HepG2 (cell line): ENCODE data around the gene STMN3. TPM values are rescaled to one million over a fixed set of nuclear protein-coding genes. Genes with fewer than 3 reads are reported as not detected.
A peak's percentile ranks its signal among the peaks of the same experiment; 100 is the strongest.

Experiments
- ATF7 ChIP-seq, 2 experiments: fragments of 450-650 bp in 1 of 2; sonication (generic) in 1 of 2; formaldehyde crosslinking in 1 of 2; IDR thresholded peaks; 2 replicates each; pipeline versions ENCODE4 v1.4.0 to v1.6.1; 2016 to 2020; ENCODE audit warnings: antibody characterized with exemption in 1 of 2, mild to moderate bottlenecking in 1 of 2, missing genetic modification reagents in 1 of 2
- ISX ChIP-seq: sonication (generic); formaldehyde crosslinking; conservative IDR thresholded peaks from 2 replicates; pipeline ENCODE4 v1.5.0; 2020; ENCODE audit warnings: missing genetic modification reagents
- MIER2 ChIP-seq: IDR thresholded peaks from 2 replicates; pipeline ENCODE4 v1.6.1; 2016; ENCODE audit warnings: missing biosample characterization, missing genetic modification reagents
- MZF1 ChIP-seq: sonication (generic); formaldehyde crosslinking; IDR thresholded peaks from 2 replicates; pipeline ENCODE4 v1.8.1; 2023; ENCODE audit warnings: mild to moderate bottlenecking, missing genetic modification reagents, borderline replicate concordance
- NCOA2 ChIP-seq: sonication (generic); formaldehyde crosslinking; IDR thresholded peaks from 2 replicates; pipeline ENCODE4 v1.8.0; 2022; ENCODE audit warnings: inconsistent platforms
- RBM22 ChIP-seq: fragments of 200-400 bp; formaldehyde crosslinking; optimal IDR thresholded peaks from 2 replicates; pipeline ENCODE3; 2017; ENCODE audit warnings: mild to moderate bottlenecking, low read length, moderate library complexity
- SNAPC4 ChIP-seq: sonication (generic); formaldehyde crosslinking; IDR thresholded peaks from 2 replicates; pipeline ENCODE4 v1.4.0; 2020; ENCODE audit warnings: mild to moderate bottlenecking, missing genetic modification reagents
- SRF ChIP-seq: IDR thresholded peaks from 2 replicates; pipeline ENCODE4 v1.6.1; 2011; ENCODE audit warnings: mild to moderate bottlenecking, low read depth, low read length, moderate library complexity
- ZNF235 ChIP-seq: sonication (generic); formaldehyde crosslinking; IDR thresholded peaks from 2 replicates; pipeline ENCODE4 v1.8.1; 2023; ENCODE audit warnings: mild to moderate bottlenecking, missing genetic modification reagents, borderline replicate concordance
- ZNF407 ChIP-seq: sonication (generic); formaldehyde crosslinking; IDR thresholded peaks from one replicate; pipeline ENCODE4 v1.5.1; 2020; ENCODE audit warnings: mild to moderate bottlenecking, missing genetic modification reagents; ENCODE audit errors: not compliant biosample characterization
- ZNF512 ChIP-seq: sonication (generic); formaldehyde crosslinking; IDR thresholded peaks from 2 replicates; pipeline ENCODE4 v1.4.0; 2020; ENCODE audit warnings: mild to moderate bottlenecking, missing genetic modification reagents
- ZNF547 ChIP-seq: sonication (generic); formaldehyde crosslinking; IDR thresholded peaks from 2 replicates; pipeline ENCODE4 v1.5.1; 2020; ENCODE audit warnings: mild to moderate bottlenecking, missing genetic modification reagents
- polyA plus RNA-seq, 8 experiments: library from polyadenylated mRNA; depleted of rRNA in 3 of 8; stranded (reverse) in 7 of 8; unstranded in 1 of 8; fragments of >200 nt; fragmentation: Illumina TruSeq in 4 of 8; extraction: Trizol in 4 of 8; gene quantifications; 2 replicates each; pipeline versions ENCODE4 v1.2.1 to v1.2.3, GENCODE V29; 2011 to 2016; ENCODE audit warnings: low read depth in 4 of 8, missing spikeins in 1 of 8, mixed read lengths in 1 of 8; ENCODE audit not compliant: insufficient read depth in 1 of 8
- total RNA-seq, 5 experiments: library from RNA; depleted of rRNA; stranded (reverse); fragments of >200 nt; fragmentation: Illumina TruSeq; extraction: Trizol; gene quantifications; 2 replicates each; pipeline ENCODE4 v1.2.3, GENCODE V29; 2016; ENCODE audit warnings: low read depth in 1 of 5

The STMN3 gene
- total and polyA plus RNA-seq, 2 of the 13 experiments (the other 11 are each of a cell fraction or from before 2014, with no cell fraction given) = 21.0 to 48.3 TPM

GRCh38 chr20:63699466-63700198 is 46.4 kb upstream of the STMN3 start (continued):
- TF ChIP-seq SNAPC4 (no peak), ISX (CRISPR knock-in tag) (no peak), MIER2 (CRISPR knock-in tag) (no peak), MZF1 (CRISPR knock-in tag) (no peak), ATF7 (IDR thresholded peaks at IDR 0.05) (no peak), ATF7 (CRISPR knock-in tag; IDR thresholded peaks at IDR 0.05) (no peak), ZNF512 (CRISPR knock-in tag) (no peak), ZNF547 (CRISPR knock-in tag) (0 out of 2 replicates have a peak, but pooled peaks have one; percentile 48), RBM22 (peak; percentile 52), ZNF235 (CRISPR knock-in tag) (peak; percentile 55; the same call in 1 of the 2 replicates), SRF (no peak), NCOA2 (CRISPR knock-in tag) (no peak), ZNF407 (CRISPR knock-in tag) (no peak)
